C4-2B (cell line): ENCODE results near the gene IFIT1.
"Not testable (repeated sequence)": the region's sequence is repeated elsewhere in the genome, so short reads cannot be mapped to it uniquely, and the experiment has no call there.

Experiments
- CTCF ChIP-seq: fragments of 450-650 bp; conservative IDR thresholded peaks from 2 replicates; pipeline ENCODE4 v1.5.1; 2017; ENCODE audit warnings: mild to moderate bottlenecking
- ZFX ChIP-seq: fragments of 450-650 bp; IDR thresholded peaks from 2 replicates; pipeline ENCODE4 v1.6.1; 2017

GRCh38 chr10:89412276-89412675, 19.9 kb downstream of the IFIT1 start:
- not testable (repeated sequence) for TF ChIP-seq CTCF, ZFX
